Activated CD8-positive, alpha-beta memory T cell treated with anti-CD3 and anti-CD28 coated beads, Interleukin-2, amount 50 U/mL, for 1 hour (primary cell): ENCODE data around the gene TAS2R3.

Experiments
- DNase-seq: peaks from one replicate; pipeline ENCODE4 v3.0.0-alpha.2; 2020; ENCODE audit errors: extremely low read depth

TAS2R3 gene

DNA sequence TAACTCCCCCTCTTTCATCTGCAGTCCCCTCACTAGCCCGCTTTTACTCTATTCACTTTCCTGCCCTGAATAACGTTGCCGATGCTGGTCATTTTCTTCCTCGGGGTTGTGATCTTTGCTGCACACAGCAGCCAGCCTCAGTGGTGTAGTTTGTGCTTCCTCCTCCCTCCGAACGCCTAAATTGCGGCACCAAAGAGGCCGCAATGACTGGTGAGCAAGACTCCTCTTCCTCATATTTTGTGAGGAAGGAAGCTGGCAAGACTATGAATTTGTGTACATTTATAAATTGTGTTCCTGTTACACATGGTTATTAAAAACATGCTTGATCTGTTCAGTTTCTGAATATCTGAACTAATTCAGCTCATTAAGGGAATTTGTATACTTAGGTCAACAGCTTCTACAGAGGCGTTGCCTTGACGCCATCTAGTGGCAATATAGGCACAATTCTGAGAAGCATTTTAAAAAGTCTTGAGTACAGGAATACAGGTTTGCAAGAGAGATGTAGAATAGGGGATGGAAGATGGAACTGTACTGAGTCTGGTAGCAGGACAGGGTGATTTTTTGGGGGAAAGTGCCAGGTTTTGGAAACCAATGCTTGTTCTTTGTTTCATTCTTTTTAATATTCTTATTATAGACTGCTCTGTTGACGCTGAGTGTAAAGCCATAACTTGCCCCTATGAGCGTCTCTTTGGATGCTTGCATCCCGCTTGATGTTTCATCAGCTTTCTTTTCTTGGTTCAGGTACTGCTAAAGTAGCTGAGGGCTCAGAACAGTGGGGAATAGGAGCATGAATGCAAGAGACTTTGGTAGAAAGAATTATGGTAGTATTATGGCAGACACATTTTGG, 22.0 kb downstream of the TAS2R3 start:
- DNase-seq: no peak

DNA sequence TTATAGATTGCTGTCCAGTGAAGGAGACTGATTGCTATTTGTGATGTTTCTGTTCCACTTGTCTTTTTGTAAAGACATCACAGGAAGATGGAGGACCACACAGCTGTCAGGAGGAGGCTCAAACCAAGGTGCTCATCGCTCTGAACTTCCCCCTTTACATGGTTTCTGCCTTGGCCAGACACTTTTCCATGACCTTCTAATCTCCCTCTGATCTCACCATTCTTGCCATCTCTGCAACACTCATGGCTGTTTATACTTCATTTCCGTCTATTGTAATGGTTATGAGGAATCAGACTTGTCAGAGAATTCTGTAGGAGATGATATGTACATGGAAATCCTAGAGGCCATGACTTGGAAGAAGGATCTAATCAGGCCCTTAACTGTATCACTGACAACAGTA, 24.4 kb downstream of the TAS2R3 start:
- no peak for DNase-seq

DNA sequence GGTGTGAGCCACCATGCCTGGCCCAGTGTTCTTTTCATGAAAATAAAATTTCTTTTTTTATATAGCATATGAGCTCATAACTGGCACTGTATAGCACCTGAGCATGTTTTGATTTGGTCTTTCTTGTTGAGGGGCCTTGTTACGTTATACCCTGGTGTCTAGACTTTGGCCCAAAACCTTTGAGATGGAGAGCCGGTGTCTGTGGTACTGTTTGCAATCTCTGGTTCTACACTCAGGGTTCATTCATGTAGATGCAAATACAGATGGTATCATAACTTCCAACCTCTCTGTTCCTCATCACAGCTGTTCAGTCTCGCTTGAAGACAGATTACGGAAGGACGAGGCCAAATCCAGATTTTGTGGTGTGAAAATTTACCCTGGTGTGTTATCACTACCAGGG, 26.0 kb downstream of the TAS2R3 start, which contains the start of gene TAS2R5:
TSS of gene TAS2R5 (plus strand) at position 301 of the 400 bp plus-strand sequence. CDS start 145 bp downstream, outside the sequence.
- DNase-seq: no peak

DNA sequence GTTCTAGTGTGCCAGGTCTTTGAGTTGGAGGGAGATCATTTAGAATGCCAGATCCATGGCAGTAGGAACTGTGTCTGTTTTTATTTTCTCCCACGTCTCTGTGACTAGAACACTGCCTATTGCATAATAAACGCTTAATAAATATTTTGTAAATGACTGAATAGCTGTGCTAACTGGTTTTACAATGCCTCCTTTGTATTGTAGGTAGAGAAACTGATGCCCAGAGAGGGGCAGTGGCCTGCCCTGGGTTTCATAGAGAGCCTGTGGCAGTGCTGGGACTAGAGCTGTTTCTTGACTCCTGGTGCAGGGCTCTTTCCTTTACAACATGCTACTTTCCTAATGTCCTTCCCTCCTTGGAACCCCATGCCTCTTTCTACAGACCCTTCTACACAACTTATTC, 28.6 kb downstream of the TAS2R3 start:
- no peak for DNase-seq
